GM12892 (cell line): Measurements from ENCODE around the gene THRB.

Source experiments
- DNase-seq: peaks from one replicate; pipeline ENCODE4 v3.0.0; 2011; ENCODE audit not compliant: insufficient read length
- FAIRE-seq: peaks from 2 replicates; lab custom pipeline; 2011; peaks lifted over from hg19 to GRCh38; lab: Jason Lieb, UNC
- POLR2A ChIP-seq: IDR thresholded peaks from 2 replicates; pipeline ENCODE4 v1.6.1; 2011; ENCODE audit warnings: low read depth, low read length, control low read depth
- POLR2AphosphoS5 ChIP-seq: IDR thresholded peaks from 2 replicates; pipeline ENCODE4 v1.6.1; 2011; ENCODE audit warnings: low read depth, low read length, control low read depth
- TAF1 ChIP-seq: IDR thresholded peaks from 2 replicates; pipeline ENCODE4 v1.6.1; 2011; ENCODE audit warnings: low read depth, mild to moderate bottlenecking, control low read depth, low read length, borderline replicate concordance

Gene THRB

GRCh38 chr3:24454856-24455255, 39.8 kb downstream of the THRB start:
- FAIRE-seq (no peak), DNase-seq (no peak)
- TF ChIP-seq POLR2A: no peak
- no peak for TF ChIP-seq POLR2AphosphoS5
- no peak for TF ChIP-seq TAF1

- DNase-seq (no peak), FAIRE-seq (no peak)
- TF ChIP-seq POLR2A (no peak), TAF1 (no peak), POLR2AphosphoS5 (no peak)
These were observed 40.3 kb downstream of the THRB start for GRCh38 chr3:24454393-24454792.

- no peak for FAIRE-seq
- no peak for DNase-seq
- TF ChIP-seq POLR2A (no peak), TAF1 (no peak)
These were observed 43.1 kb downstream of the THRB start for GRCh38 chr3:24451461-24452099.

GRCh38 chr3:24450160-24450907, 44.3 kb downstream of the THRB start:
- FAIRE-seq (no peak), DNase-seq (no peak)
- no peak for TF ChIP-seq POLR2A
- TF ChIP-seq TAF1: no peak

- TF ChIP-seq TAF1 (no peak), POLR2A (no peak), POLR2AphosphoS5 (no peak)
- no peak for FAIRE-seq
These were observed 46.8 kb downstream of the THRB start for GRCh38 chr3:24447836-24448235.

GRCh38 chr3:24446032-24446431, 48.6 kb downstream of the THRB start:
- FAIRE-seq: no peak
- no peak for DNase-seq

More at GRCh38 chr3:24447836-24448235, 46.8 kb downstream of the THRB start:
- DNase-seq: no peak

GRCh38 chr3:24443476-24443875, 51.2 kb downstream of the THRB start:
- TF ChIP-seq POLR2AphosphoS5: no peak
- no peak for TF ChIP-seq POLR2A
- no peak for TF ChIP-seq TAF1
- no peak for DNase-seq
- no peak for FAIRE-seq

More at GRCh38 chr3:24446032-24446431, 48.6 kb downstream of the THRB start:
- TF ChIP-seq TAF1 (no peak), POLR2AphosphoS5 (no peak), POLR2A (no peak)

GRCh38 chr3:24440760-24441464, 53.7 kb downstream of the THRB start:
- DNase-seq (no peak), FAIRE-seq (no peak)
- TF ChIP-seq POLR2AphosphoS5: no peak
- no peak for TF ChIP-seq POLR2A
- no peak for TF ChIP-seq TAF1

- no peak for DNase-seq
- FAIRE-seq: no peak
- TF ChIP-seq TAF1 (no peak), POLR2A (no peak), POLR2AphosphoS5 (no peak)
These were observed 55.6 kb downstream of the THRB start for GRCh38 chr3:24439021-24439420.

- DNase-seq (no peak), FAIRE-seq (no peak)
- TF ChIP-seq POLR2A (no peak), POLR2AphosphoS5 (no peak), TAF1 (no peak)
These were observed 57.3 kb downstream of the THRB start for GRCh38 chr3:24437326-24437725.

- FAIRE-seq (no peak), DNase-seq (no peak)
- no peak for TF ChIP-seq POLR2AphosphoS5
- TF ChIP-seq POLR2A: no peak
- TF ChIP-seq TAF1: no peak
These were observed 59.1 kb downstream of the THRB start for GRCh38 chr3:24435584-24435983.

GRCh38 chr3:24434651-24435050, 60.0 kb downstream of the THRB start:
- FAIRE-seq: no peak
- no peak for DNase-seq
- TF ChIP-seq POLR2AphosphoS5 (no peak), TAF1 (no peak), POLR2A (no peak)
